Measurements from ENCODE around the gene CTNNBL1.
A peak's percentile ranks its signal among the peaks of the same experiment; 100 is the strongest.

DNA sequence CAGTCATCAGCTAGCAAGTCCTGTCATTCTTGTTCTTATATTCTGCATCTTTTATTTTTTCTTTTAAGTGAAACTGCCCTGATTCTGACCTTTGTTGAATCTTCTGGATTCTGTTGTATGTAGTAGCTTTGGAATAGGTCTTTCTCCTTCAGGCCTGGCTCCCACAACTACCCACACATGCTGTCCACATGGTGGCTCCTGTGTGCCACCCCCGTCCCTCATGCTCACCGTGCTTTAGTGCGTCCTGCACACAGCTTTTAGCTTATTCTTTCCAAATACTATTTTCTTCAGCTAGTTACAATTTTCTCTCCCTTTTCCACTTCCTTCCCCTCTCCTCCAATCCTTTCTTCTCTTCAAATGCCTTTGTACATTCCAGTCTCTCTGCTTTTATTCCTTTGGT, 61.8 kb downstream of the CTNNBL1 start:
- TF ChIP-seq, protein P1, sequence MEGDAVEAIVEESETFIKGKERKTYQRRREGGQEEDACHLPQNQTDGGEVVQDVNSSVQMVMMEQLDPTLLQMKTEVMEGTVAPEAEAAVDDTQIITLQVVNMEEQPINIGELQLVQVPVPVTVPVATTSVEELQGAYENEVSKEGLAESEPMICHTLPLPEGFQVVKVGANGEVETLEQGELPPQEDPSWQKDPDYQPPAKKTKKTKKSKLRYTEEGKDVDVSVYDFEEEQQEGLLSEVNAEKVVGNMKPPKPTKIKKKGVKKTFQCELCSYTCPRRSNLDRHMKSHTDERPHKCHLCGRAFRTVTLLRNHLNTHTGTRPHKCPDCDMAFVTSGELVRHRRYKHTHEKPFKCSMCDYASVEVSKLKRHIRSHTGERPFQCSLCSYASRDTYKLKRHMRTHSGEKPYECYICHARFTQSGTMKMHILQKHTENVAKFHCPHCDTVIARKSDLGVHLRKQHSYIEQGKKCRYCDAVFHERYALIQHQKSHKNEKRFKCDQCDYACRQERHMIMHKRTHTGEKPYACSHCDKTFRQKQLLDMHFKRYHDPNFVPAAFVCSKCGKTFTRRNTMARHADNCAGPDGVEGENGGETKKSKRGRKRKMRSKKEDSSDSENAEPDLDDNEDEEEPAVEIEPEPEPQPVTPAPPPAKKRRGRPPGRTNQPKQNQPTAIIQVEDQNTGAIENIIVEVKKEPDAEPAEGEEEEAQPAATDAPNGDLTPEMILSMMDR (IDR thresholded peaks at IDR 0.05), result peak in 1 of 6 experiments; percentile 8
- TF ChIP-seq POLR2A (IDR thresholded peaks at IDR 0.05), result no peak
